IPS DF 6.9 (cell line): ENCODE data around the gene NCKAP5.
"Not testable (repeated sequence)": the region's sequence is repeated elsewhere in the genome, so short reads cannot be mapped to it uniquely, and the experiment has no call there.

Experiments used
- DNase-seq: peaks from one replicate; pipeline ENCODE4 v3.0.0-alpha.2; 2013; ENCODE audit warnings: low read depth, low spot score
- H3K27ac ChIP-seq: one replicate; pipeline ENCODE4 v1.5.1; 2013; ENCODE audit warnings: low read length, control low read depth
- H3K27me3 ChIP-seq: 2 replicates; pipeline ENCODE4 v1.6.1; 2013; ENCODE audit warnings: mild to moderate bottlenecking, low read length; ENCODE audit not compliant: control insufficient read depth, insufficient read depth
- H3K36me3 ChIP-seq: 2 replicates; pipeline ENCODE4 v1.6.1; 2013; ENCODE audit warnings: low read length; ENCODE audit not compliant: control insufficient read depth, insufficient read depth
- H3K4me1 ChIP-seq: 2 replicates; pipeline ENCODE4 v1.6.1; 2013; ENCODE audit warnings: low read length; ENCODE audit not compliant: control insufficient read depth, insufficient read depth
- H3K4me3 ChIP-seq: 2 replicates; pipeline ENCODE4 v1.5.1; 2013; ENCODE audit warnings: mild to moderate bottlenecking, low read length
- H3K9me3 ChIP-seq: 2 replicates; pipeline ENCODE4 v1.6.1; 2013; ENCODE audit warnings: low read length, inconsistent platforms; ENCODE audit not compliant: control insufficient read depth, insufficient read depth
- WGBS: extraction: QIAGEN DNeasy Blood & Tissue Kit; methylation state at CpG from one replicate; pipeline ENCODE4 v1.1.7; 2013; ENCODE audit warnings: mixed read lengths, missing lambda C conversion rate; ENCODE audit not compliant: insufficient read length, insufficient coverage; 5-methylcytosine and 5-hydroxymethylcytosine counted together

The NCKAP5 gene

DNA sequence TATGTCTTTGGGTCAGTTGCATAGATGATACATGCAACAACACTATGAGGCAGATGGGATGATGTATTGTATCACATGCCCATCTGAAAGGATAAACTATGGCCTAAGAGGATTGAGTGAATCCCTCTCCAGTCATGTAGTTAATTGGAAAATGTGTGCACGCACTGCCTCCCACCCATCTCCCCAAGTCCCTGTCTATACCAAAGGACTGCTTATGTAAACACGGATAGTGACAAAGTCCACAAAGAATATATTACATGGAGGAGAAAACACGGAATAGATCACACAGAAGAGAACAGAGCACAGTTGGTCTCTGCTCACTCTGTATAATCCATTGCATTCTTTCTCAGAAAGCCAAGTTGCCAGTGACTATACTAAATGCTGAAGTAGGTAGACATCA is 82.4 kb downstream of the NCKAP5 start:
- no peak overlapping the region for H3K27ac ChIP-seq

DNA sequence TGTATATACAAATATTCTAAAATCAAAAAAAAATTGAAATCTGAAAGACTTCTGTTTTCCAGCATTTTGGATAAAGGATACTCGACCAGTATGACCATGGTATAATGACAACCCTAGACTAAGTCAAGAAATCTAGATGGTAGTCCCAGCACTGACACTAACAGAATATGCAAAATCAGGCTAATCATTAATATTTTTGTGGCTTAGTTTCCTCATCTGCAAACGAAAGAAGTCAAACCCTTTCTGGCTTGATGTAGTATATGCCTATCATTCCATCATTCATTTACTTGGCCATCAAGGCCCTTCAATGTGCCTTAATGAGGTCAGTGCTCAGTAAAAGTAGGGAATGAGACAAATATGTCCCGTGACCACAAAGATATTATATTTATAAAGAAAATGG is 83.5 kb downstream of the NCKAP5 start:
- Histone ChIP-seq H3K4me3 (no peak overlapping the region), H3K36me3 (no peaks in the 10 kb centered on the region), H3K4me1 (no peaks in the 10 kb centered on the region), H3K27ac (no peak overlapping the region), H3K27me3 (no peaks in the 10 kb centered on the region), H3K9me3 (no peaks in the 10 kb centered on the region)
- no CpG with 5 or more reads among the region's 3 CpGs for WGBS
- DNase-seq, result no peak

More for the DNA sequence above, 82.4 kb downstream of the NCKAP5 start:
- Histone ChIP-seq H3K36me3 (no peaks in the 10 kb centered on the region), H3K9me3 (no peaks in the 10 kb centered on the region), H3K27me3 (no peaks in the 10 kb centered on the region), H3K4me3 (no peak overlapping the region), H3K4me1 (no peaks in the 10 kb centered on the region)
- DNase-seq, result no peak
- WGBS, result no CpG with 5 or more reads among the region's 3 CpGs

DNA sequence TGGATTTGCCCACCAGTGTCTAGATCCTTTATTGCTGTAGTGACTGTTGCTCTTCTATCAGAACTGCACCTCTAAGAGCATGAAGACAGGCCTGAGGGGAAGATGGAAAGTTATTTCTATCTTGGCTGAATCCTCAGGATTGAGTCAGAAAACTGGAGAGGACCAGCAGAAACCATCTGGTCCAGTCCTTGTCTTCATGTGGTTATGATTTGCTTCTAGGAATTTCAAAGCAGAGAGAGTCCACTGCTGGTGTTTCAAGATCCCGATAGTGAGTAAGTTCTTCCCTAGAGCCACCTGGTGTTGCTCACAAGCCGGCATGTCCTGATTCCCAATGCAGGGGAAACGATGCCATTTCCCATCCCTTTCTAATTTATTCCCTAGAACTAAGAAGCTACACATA is 84.2 kb downstream of the NCKAP5 start:
- Histone ChIP-seq H3K27ac (no peak overlapping the region), H3K36me3 (no peaks in the 10 kb centered on the region), H3K27me3 (no peaks in the 10 kb centered on the region), H3K4me1 (no peaks in the 10 kb centered on the region), H3K9me3 (no peaks in the 10 kb centered on the region), H3K4me3 (no peak overlapping the region)
- DNase-seq, result no peak
- no CpG with 5 or more reads among the region's 3 CpGs for WGBS

DNA sequence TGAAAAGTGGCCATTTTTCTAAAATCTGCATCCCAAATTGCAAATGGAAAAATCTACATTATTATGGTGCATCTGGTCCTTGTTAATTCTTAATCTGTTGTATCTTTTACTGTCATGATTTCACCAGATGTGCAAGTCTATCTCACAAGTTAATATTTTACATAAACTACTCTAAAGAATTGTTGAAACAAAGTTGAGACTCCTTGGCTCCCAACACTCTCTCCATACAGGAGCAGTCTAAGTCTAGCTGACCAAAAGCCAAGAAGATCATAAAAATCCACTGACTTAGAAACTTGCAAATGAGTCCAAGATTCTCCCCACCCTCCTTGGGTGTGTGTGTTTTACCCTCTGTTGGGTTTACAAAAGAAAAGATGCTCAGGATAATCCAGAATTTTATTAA is 85.1 kb downstream of the NCKAP5 start:
- Histone ChIP-seq H3K27ac (no peak overlapping the region), H3K9me3 (no peaks in the 10 kb centered on the region), H3K27me3 (no peaks in the 10 kb centered on the region), H3K4me1 (no peaks in the 10 kb centered on the region), H3K4me3 (no peak overlapping the region), H3K36me3 (no peaks in the 10 kb centered on the region)
- no peak for DNase-seq

DNA sequence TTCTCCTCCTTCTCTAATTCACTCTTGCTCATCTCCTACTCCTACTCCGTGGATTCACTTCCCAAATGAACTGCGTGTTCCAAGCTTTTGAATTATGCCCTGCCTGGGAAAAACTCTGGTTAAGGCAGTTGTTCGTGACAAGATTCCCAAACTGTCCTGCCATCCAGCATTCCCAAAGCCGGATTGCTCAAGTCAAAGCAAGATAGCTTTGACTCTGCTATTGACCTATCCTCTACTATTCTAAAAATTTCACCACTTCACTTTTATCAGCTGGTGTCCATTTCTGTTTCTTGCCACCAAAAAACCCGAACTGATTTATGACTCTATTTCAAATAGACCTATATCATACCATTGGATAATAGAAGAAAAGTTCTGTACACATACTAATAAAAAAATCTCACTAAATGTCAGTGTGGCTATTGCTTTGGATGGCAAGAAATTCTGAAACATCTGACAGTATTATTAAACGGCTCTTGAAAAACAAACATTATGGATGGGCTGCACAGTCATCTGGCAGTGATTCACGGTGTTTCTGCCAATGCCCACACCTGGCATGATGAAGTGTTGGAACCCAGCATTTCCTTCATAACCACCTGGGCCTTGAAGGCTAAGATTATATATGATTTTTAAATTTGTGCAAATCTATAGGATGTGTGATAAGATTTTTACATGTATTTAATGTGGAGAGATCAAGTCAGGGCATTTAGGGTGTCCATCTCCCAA is 87.4 kb downstream of the NCKAP5 start:
- no peak for DNase-seq
- Histone ChIP-seq H3K4me3 (no peak overlapping the region), H3K36me3 (no peaks in the 10 kb centered on the region), H3K4me1 (no peaks in the 10 kb centered on the region), H3K9me3 (no peaks in the 10 kb centered on the region), H3K27me3 (no peaks in the 10 kb centered on the region), H3K27ac (no peak overlapping the region)
- WGBS, result no CpG with 5 or more reads among the region's 7 CpGs

DNA sequence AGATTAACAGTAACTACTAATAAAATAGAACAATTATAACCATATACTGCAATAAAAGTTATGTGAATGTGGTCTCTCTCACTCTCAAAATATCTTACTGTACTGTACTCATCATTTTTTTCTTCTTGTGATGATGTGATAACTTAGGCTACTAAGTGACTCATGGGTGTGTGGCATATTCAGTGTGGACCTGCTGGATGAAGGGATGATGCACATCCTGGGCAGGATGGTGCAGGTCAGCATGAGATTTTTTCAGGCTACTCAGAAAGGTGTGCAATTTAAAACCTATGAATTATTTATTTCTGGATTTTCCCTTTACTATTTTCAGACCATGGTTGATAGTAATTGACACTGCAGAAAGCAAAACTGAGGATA is 90.7 kb downstream of the NCKAP5 start:
- Histone ChIP-seq H3K4me1 (no peaks in the 10 kb centered on the region), H3K4me3 (no peak overlapping the region), H3K36me3 (no peaks in the 10 kb centered on the region), H3K27me3 (no peaks in the 10 kb centered on the region), H3K27ac (no peak overlapping the region), H3K9me3 (no peaks in the 10 kb centered on the region)
- no peak for DNase-seq

DNA sequence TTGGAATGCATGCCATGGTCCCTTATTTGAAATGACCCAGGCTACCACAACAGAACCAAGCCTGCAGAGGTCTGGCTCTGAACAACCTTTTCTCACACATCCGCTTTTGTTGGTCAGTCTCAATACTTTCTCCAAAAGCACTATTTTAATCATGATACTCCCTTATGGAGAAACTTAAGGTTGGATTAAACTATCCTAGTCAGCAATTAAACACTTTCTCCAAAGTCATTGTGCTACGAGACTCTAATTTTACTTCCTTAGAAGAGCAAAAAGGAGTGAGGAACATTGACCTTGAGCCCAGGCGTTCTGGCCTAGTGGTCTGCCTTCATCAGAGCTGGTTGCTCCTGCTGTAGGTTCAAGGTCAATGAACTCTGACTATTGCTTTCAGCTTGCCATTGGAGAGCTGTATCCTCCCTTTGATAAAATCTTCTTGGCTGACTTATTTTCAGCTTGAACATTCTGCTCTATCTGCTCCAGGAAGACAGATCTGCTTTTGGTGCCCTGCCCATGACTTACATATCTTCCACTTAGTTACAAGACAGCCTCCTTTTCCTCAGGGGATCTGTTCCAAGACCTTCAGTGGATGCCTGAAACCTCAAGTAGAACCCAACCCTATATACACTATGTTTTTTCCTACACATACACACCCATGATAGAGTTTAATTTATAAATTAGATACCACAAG is 91.2 kb downstream of the NCKAP5 start:
- WGBS, result no CpG with 5 or more reads among the region's 3 CpGs

DNA sequence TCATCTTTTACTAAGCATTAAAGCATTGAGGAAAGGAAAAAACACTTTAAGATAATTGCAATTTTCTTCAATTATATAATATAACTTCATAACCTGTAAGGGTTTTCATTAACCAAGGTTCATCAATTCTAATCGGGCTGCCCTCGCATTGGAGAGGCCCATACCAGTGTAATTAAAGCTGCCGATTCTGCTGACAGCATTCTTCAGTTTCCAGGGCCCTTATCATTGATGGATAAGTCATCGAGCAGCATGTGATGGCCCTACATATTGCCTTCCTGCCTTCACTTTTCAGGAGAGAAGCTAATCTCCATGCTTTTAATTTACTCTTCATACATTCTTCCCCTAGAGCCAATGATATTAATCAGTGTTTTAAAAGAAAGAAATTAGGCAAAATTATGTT is 92.0 kb downstream of the NCKAP5 start:
- DNase-seq, result no peak
- Histone ChIP-seq H3K36me3 (no peaks in the 10 kb centered on the region), H3K4me1 (no peaks in the 10 kb centered on the region), H3K4me3 (no peak overlapping the region), H3K27ac (no peak overlapping the region), H3K9me3 (no peaks in the 10 kb centered on the region), H3K27me3 (no peaks in the 10 kb centered on the region)
- WGBS, result no CpG with 5 or more reads among the region's 4 CpGs

More for the DNA sequence above, 91.2 kb downstream of the NCKAP5 start:
- H3K27ac ChIP-seq, result no peak overlapping the region
- no peak for DNase-seq
- no peaks in the 10 kb centered on the region for H3K36me3 ChIP-seq
- no peaks in the 10 kb centered on the region for H3K27me3 ChIP-seq
- no peak overlapping the region for H3K4me3 ChIP-seq
- no peaks in the 10 kb centered on the region for H3K9me3 ChIP-seq
- H3K4me1 ChIP-seq, result no peaks in the 10 kb centered on the region

DNA sequence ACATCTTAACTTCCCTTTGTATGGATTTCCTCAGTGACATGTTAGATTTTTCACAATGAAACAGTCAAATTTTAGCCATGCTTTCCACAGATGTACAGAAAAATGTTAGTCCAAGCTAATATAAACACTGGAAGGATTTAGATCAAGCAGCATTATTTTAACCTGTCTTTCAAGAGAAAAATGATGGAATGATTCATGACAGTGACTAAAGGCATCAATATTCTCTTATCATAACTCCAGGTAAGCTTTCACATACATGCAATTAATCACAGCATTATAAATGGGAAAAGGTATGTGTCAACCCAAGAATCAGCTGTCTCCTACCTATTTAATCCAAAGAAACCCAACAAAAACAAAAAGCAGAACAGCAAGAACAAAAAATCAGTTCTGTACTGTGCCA is 92.7 kb downstream of the NCKAP5 start:
- no peaks in the 10 kb centered on the region for H3K27me3 ChIP-seq
- DNase-seq, result no peak
- no peak overlapping the region for H3K4me3 ChIP-seq

DNA sequence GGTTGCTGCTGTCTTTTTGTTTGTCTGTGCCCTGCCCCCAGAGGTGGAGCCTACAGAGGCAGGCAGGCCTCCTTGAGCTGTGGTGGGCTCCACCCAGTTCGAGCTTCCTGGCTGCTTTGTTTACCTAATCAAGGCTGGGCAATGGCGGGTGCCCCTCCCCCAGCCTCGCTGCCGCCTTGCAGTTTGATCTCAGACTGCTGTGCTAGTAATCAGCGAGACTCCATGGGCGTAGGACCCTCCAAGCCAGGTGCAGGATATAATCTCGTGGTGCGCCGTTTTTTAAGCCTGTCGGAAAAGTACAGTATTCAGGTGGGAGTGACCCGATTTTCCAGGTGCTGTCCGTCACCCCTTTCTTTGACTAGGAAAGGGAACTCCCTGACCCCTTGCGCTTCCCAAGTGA is 97.8 kb downstream of the NCKAP5 start:
- not testable (repeated sequence) for H3K9me3 ChIP-seq, DNase-seq, H3K27me3 ChIP-seq, H3K4me3 ChIP-seq, H3K27ac ChIP-seq, H3K4me1 ChIP-seq, H3K36me3 ChIP-seq
- no CpG with 5 or more reads among the region's 13 CpGs for WGBS

More for the DNA sequence above, 92.7 kb downstream of the NCKAP5 start:
- Histone ChIP-seq H3K4me1 (no peaks in the 10 kb centered on the region), H3K36me3 (no peaks in the 10 kb centered on the region), H3K9me3 (no peaks in the 10 kb centered on the region), H3K27ac (no peak overlapping the region)

DNA sequence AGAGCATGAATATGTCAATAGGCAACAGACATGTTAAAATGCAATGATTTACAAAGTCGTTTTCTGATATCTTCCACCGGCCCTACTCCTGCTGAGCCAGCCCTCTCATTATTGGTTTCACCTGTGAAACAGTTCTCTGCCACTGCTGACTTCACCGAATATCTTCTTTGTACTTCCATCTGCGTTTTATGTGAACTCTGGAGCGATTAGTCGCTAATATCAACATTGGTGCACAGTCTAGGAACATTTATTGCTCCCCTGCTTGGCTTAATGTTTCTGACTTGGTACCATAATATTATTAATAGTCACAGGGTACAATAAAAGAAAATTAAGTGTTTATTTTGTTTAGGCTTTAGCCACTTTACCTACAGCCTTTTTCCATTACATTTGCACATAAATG is 105.5 kb downstream of the NCKAP5 start:
- no peak for DNase-seq
- WGBS, result no CpG with 5 or more reads among the region's 6 CpGs
- Histone ChIP-seq H3K36me3 (no peaks in the 10 kb centered on the region), H3K4me3 (no peak overlapping the region), H3K4me1 (no peaks in the 10 kb centered on the region), H3K27ac (no peak overlapping the region), H3K27me3 (no peaks in the 10 kb centered on the region), H3K9me3 (no peaks in the 10 kb centered on the region)
